Heart right ventricle (tissue), 16 donors: ENCODE data around the gene SLCO2A1. TPM values are rescaled to one million over a fixed set of nuclear protein-coding genes. Genes with fewer than 3 reads are reported as not detected.
"Not testable (repeated sequence)": the region's sequence is repeated elsewhere in the genome, so short reads cannot be mapped to it uniquely, and the experiment has no call there.

Source experiments
- ATAC-seq, 8 donors: fragments of 200-7000 bp; cut with Tn5 transposase; one replicate each; pipeline ENCODE4 v1.9.1; 2020; ENCODE audit warnings: mild to moderate bottlenecking in 8 of 8, moderate library complexity in 8 of 8, moderate number of reproducible peaks in 1 of 8
- DNase-seq, 2 donors: peaks; one replicate each; pipeline ENCODE4 v3.0.0-alpha.2; 2020
- H3K27ac ChIP-seq, 10 donors: fragments of 200-600 bp; sonication (generic) in 2 of 10; one replicate each; pipeline versions ENCODE4 v1.5.0 to v1.8.0; 2020 to 2022; ENCODE audit warnings: mild to moderate bottlenecking in 3 of 10
- H3K27me3 ChIP-seq, 7 donors: fragments of 200-600 bp; one replicate each; pipeline ENCODE4 v1.8.0; 2021 to 2022; ENCODE audit warnings: mild to moderate bottlenecking in 2 of 7
- H3K36me3 ChIP-seq, 9 donors: fragments of 200-600 bp; sonication (generic) in 1 of 9; one replicate each; pipeline versions ENCODE4 v1.5.0 to v1.8.0; 2020 to 2022; ENCODE audit warnings: mild to moderate bottlenecking in 2 of 9
- H3K4me1 ChIP-seq, 9 donors: fragments of 200-600 bp; sonication (generic) in 1 of 9; one replicate each; pipeline versions ENCODE4 v1.5.0 to v1.8.0; 2020 to 2022; ENCODE audit warnings: mild to moderate bottlenecking in 4 of 9
- H3K4me3 ChIP-seq, 10 donors: fragments of 200-600 bp; sonication (generic) in 2 of 10; one replicate each; pipeline versions ENCODE4 v1.5.0 to v1.8.0; 2020 to 2022; ENCODE audit warnings: mild to moderate bottlenecking in 7 of 10, moderate library complexity in 2 of 10
- H3K9me3 ChIP-seq, 11 donors: fragments of 200-600 bp in 10 of 11; sonication (generic) in 2 of 11; one replicate each; pipeline versions ENCODE4 v1.5.0 to v1.8.0; 2013 to 2022; ENCODE audit warnings: mild to moderate bottlenecking in 2 of 11, control low read depth in 1 of 11, moderate library complexity in 1 of 11
- WGBS, 2 donors: extraction: QIAGEN DNeasy Blood & Tissue Kit; methylation state at CpG; one replicate each; pipeline ENCODE4 v1.1.7; 2013; ENCODE audit warnings: inconsistent platforms in 1 of 2; 5-methylcytosine and 5-hydroxymethylcytosine counted together
- intact Hi-C, 10 donors: fragments of 100-400 bp; cut with DNase I; formaldehyde crosslinking; loops; one replicate each; pipeline versions ENCODE4 v1.11.1 to v1.14.2; 2022
- polyA plus RNA-seq, 2 donors: library from polyadenylated mRNA; stranded (reverse); fragments of 200-250 nt; gene quantifications; one replicate each; pipeline ENCODE4 v1.2.3, GENCODE V29; 2013
- total RNA-seq, 10 donors: library from RNA; stranded (reverse); fragmentation: NEBNext Ultra II Directional in 3 of 10; extraction: Animal tissue kit (Norgen Biotek cat#: 25700) in 3 of 10; gene quantifications; one replicate each; pipeline versions ENCODE4 v1.2.1 to v1.2.4, GENCODE V29; 2021 to 2023
- TF ChIP-seq, protein P1 (sequence below), 9 donors: fragments of 200-600 bp; sonication (generic) in 2 of 9; IDR thresholded peaks; one replicate each; pipeline versions ENCODE4 v1.5.0 to v1.8.0; 2021 to 2022; ENCODE audit warnings: antibody characterized with exemption in 9 of 9, mild to moderate bottlenecking in 5 of 9, moderate library complexity in 1 of 9
- donor health status: Arrhythmogenic right ventricular cardiomyopathy.
- donor health status: ischemic (EF 13 %, LVEDD 7.1; RV severe dilation, severe dysfunction).
- donor health status: healthy with polysubstance abuse.
- donor health status: DM: no; HTN: yes; CAD: no.
- donor health status: DM: no; HTN: no; CAD: no.
- donor health status: ischemic (EF 25% LVEDD 6.9; RV normal size, moderate dysfunction).
- donor health status: ischemic (EF 25% LVEDD 5.7; RV mildly dilated, moderate dysfunction).
- donor health status: healthy.
- donor health status: DM: yes; HTN: yes; CAD: no.
- donor health status: Ischemic cardiomyopathy.
- donor health status: ischemic (EF 35%, LVEDD 5.7; RV mildly dilated, moderate dysfunction).
- donor health status: nonischemic (EF 11% LVEDD 7.7; RV severe dilation, severe dysfunction).
- donor health status: DM: yes; HTN: yes; CAD: no.
- donor health status: PGD.
- donor health status: ischemic (EF 29% LVEDD 5.4; RV normal size, mild dysfunction).
- donor health status: nonischemic (EF 23%, LVEDD 6.1; RV moderate dilation, normal function).

Gene SLCO2A1
- total and polyA plus RNA-seq, 12 donors, result 3.6 to 30.4 (median 10.0) TPM

GRCh38 chr3:134074001-134074789 lies 44.5 kb upstream of the SLCO2A1 start:
- WGBS, 2 donors, result 79 to 88% methylated on average over 10 of the region's 10 CpGs
- TF ChIP-seq, protein P1, sequence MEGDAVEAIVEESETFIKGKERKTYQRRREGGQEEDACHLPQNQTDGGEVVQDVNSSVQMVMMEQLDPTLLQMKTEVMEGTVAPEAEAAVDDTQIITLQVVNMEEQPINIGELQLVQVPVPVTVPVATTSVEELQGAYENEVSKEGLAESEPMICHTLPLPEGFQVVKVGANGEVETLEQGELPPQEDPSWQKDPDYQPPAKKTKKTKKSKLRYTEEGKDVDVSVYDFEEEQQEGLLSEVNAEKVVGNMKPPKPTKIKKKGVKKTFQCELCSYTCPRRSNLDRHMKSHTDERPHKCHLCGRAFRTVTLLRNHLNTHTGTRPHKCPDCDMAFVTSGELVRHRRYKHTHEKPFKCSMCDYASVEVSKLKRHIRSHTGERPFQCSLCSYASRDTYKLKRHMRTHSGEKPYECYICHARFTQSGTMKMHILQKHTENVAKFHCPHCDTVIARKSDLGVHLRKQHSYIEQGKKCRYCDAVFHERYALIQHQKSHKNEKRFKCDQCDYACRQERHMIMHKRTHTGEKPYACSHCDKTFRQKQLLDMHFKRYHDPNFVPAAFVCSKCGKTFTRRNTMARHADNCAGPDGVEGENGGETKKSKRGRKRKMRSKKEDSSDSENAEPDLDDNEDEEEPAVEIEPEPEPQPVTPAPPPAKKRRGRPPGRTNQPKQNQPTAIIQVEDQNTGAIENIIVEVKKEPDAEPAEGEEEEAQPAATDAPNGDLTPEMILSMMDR (IDR thresholded peaks at IDR 0.05), result no peak

GRCh38 chr3:134073583-134073945 lies 43.8 kb upstream of the SLCO2A1 start:
- Histone ChIP-seq H3K27me3 (peaks cover 0 to 3% (median 0%) of the 10 kb centered on the region in 7 donors), H3K4me3 (no peak overlapping the region), H3K36me3 (no peaks in the 10 kb centered on the region), H3K9me3 (no peaks in the 10 kb centered on the region), H3K27ac (no peak overlapping the region), H3K4me1 (peaks cover 0 to 25% (median 5%) of the 10 kb centered on the region in 9 donors)
- WGBS, 2 donors, result 96% methylated on average over 4 of the region's 4 CpGs
- TF ChIP-seq, protein P1 (IDR thresholded peaks at IDR 0.05), result no peak
- ATAC-seq (no peak), DNase-seq (no peak)
- intact Hi-C loops, result no loop called here

More at GRCh38 chr3:134074001-134074789, 44.5 kb upstream of the SLCO2A1 start:
- peaks cover 0 to 3% (median 0%) of the 10 kb centered on the region in 7 donors for H3K27me3 ChIP-seq
- H3K36me3 ChIP-seq, result no peaks in the 10 kb centered on the region
- no peak overlapping the region for H3K4me3 ChIP-seq
- intact Hi-C loops, result no loop called here
- peak overlapping the region in 2 of 10 donors; percentile 20 to 26 for H3K27ac ChIP-seq
- ATAC-seq (peak in 1 of 8 donors; percentile 34), DNase-seq (no peak)
- peaks cover 0 to 2% (median 0%) of the 10 kb centered on the region in 11 donors for H3K9me3 ChIP-seq
- peaks cover 0 to 25% (median 5%) of the 10 kb centered on the region in 9 donors for H3K4me1 ChIP-seq

DNA sequence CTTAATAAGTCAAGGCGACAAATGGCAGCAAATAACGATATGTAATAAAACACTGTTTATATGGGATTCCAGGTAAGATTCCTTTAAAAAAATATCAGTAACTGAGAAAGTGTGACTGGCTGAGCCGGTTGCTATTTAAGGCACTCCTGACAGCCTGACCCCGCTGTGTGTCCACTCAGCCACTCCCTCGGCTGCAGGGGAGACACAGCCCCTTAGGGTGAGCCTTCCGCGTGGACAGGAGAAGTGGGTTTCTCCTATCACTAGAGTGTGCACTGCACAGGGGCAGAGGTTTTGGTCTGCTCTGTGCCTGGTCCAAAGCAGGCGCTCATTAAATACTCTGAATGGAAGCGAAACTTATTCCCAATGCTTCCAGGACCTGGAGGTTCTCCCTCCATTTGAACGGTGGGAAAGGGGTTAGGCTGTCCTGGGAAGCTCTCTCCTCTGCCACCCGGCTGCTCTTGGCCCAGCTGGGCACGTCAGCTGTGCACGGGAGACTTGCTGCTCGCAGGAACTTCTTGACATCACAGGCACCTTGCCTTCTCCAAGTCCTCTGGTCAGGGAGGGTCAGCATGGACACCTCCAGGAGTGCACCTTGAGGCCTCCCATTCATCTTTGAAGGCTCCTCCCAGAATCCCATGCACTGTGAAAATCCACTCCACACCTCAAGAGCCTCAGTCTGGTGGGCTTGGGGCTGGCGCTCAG lies 43.3 kb upstream of the SLCO2A1 start:
- Histone ChIP-seq H3K4me1 (peaks cover 0 to 25% (median 5%) of the 10 kb centered on the region in 9 donors), H3K27me3 (peaks cover 0 to 3% (median 0%) of the 10 kb centered on the region in 7 donors), H3K4me3 (no peak overlapping the region), H3K9me3 (no peaks in the 10 kb centered on the region), H3K27ac (no peak overlapping the region), H3K36me3 (no peaks in the 10 kb centered on the region)
- intact Hi-C loops, result no loop called here
- TF ChIP-seq, protein P1 (IDR thresholded peaks at IDR 0.05), result no peak
- WGBS, 2 donors, result 84 to 90% methylated on average over 15 of the region's 15 CpGs
- no peak for ATAC-seq
- no peak for DNase-seq

GRCh38 chr3:134070281-134070680 lies 40.6 kb upstream of the SLCO2A1 start:
- H3K4me1 ChIP-seq, result peaks cover 4 to 45% (median 19%) of the 10 kb centered on the region in 9 donors
- H3K36me3 ChIP-seq, H3K27me3 ChIP-seq, H3K27ac ChIP-seq, H3K9me3 ChIP-seq, ATAC-seq, intact Hi-C loops, DNase-seq, H3K4me3 ChIP-seq: not testable (repeated sequence)
- 87 to 91% methylated on average over 25 of the region's 25 CpGs for whole genome bisulfite sequencing, 2 donors
